HG03175 (cell line): ENCODE results near the gene IGF1R.

Experiments
- ATAC-seq: cut with Tn5 transposase; IDR thresholded peaks from one replicate; pipeline ENCODE4 v1.9.1; 2021; ENCODE audit warnings: mild to moderate bottlenecking, moderate library complexity; ENCODE audit not compliant: unreplicated experiment

The IGF1R gene

DNA sequence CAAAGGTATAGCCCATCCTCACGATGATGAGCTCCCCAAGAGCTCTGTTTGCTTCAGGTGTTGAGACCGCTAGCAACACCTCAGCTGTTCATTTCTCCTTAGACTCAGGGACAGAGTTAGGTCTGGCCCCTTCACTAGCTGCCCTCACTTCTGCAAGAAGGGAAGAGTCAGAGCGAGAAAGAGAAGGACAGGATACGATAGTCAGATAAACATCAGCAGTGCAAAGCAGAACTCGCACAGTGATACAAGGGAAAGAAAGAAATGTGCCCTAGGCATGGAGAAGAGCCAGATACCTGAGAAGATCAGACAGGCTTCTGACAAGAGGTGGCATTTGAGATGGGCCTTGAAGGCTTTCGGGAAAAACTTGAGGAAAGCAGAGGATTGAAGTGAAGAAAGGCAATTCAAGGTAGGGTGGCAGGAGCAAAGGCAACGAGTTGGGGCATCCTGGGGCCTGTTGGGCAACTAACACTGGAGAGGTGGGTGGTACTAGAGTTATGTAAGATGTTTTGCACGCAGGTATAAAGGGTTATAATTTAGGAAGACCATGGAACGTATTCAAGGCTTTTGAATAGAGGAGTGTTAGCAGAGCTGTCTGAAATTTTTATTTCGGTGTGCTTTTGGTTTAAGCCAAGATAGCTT lies 253.2 kb downstream of the IGF1R start:
- ATAC-seq = no peak

DNA sequence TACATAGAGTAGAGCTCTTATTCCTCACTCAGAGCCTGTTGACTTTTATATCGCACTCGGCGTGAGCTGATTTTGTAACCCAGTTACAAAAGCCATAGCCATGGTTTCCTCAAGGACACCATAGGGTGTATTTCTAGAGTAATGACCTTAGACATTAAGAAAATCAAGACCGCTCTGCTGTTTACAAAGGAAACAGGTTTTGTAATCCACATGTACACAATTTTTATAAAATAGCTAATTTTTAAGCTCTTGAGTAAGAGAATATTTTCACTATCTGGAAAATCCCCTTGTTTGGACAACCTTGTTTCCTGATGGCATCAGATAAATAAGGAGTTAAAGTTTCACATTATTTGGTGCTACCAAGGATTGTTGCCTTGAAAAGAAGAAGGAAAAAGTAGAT lies 254.6 kb downstream of the IGF1R start:
- ATAC-seq = no peak

DNA sequence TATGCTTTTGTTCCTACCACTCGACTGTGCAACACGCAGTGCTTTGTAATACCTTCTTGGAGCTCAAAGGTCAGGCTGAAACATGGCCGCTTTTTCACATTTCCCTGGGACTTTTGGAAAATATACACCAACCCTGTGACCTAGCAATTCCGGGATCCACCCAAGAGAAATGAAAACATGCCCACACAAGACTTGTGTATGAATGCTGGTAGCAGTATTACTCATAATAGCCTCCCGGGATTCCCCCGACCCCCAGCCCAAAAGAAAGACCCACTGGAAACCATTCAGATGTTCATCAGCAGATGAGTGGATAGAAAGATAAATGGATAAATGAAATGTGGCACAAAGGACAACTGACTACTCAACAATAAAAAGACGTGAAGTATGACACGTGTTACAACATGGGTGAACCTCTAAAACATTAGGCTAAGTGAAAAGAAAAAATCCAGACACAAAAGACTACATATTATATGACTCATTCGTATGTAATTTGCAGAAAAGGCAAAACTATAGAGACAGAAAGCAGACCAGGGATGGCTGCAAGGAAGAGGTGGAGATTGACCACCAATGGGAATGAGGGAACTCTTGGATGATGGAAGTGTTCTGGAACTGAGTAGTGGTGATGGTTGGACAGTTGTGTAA lies 255.2 kb downstream of the IGF1R start:
- no peak for ATAC-seq

DNA sequence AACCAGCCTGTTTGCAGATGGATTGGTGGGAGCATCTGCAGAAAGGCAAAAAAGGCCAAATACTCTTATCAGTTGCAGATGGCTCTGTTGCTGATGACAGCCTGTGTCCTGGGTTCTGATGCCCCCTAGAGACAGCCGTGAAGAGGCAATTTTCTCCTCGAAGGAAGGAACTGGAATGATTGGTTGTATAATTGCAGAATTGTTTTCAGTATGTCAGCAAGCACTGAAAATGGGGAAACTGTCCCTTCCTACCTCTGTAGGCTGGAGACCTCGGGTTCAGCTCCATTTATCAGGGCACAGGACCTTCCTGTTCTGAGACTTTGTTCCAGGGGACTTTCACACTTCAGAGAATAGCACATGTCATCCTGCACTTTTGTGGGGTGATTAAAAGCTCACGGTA lies 256.2 kb downstream of the IGF1R start:
- ATAC-seq = no peak

DNA sequence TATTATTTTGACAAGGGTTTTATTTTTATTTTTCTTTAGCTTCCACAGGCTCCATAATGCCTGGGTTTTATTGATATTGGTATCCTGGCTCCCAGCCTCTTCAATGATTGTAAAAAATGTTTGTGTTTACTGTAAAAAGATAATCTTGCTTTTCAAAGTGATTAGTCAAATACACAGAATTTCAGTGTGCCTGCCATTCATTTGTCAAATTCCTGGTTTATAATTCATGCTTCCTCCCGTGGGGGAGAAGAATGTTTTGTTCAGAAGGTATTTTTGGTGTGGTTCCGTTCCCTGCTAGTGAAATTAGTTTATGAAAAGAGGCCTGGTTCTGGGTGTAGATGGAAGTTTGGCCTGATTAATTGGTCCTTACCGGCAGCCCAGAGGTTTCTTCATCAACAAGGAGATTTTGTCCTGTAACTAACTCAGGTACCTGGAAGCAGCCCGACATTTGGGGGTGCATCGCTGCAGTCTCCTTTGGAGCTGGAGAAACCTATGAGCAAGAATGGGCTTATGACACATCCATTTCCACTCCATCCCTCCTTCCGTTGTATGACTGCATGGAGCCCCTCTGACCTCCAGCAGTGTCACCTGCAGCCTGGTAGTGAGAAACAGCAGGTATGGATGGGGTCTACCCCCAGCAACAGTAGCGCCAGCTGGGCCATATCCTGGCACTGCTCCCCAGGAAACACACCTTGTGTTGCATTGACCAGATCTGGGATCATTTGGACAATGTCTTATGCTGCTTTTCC lies 257.8 kb downstream of the IGF1R start:
- no peak for ATAC-seq

DNA sequence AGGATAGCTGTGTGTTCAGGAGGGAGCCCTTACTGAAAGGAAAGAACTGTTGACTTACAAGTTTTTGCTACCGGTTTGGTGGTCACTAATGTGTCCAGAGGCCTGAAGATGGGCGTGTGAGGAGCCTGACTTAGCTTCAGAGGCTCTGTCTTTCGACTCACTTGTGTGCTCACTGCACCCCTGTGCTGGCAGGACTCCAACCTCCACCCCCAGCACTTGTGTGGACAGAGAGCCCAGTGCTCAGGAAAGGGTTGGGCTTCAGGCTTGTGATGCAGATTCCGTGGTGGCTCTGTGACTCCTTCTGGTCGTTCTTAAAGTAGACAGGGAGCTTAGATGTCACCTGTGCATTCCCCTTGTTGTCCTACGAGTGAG lies 258.4 kb downstream of the IGF1R start:
- no peak for ATAC-seq

DNA sequence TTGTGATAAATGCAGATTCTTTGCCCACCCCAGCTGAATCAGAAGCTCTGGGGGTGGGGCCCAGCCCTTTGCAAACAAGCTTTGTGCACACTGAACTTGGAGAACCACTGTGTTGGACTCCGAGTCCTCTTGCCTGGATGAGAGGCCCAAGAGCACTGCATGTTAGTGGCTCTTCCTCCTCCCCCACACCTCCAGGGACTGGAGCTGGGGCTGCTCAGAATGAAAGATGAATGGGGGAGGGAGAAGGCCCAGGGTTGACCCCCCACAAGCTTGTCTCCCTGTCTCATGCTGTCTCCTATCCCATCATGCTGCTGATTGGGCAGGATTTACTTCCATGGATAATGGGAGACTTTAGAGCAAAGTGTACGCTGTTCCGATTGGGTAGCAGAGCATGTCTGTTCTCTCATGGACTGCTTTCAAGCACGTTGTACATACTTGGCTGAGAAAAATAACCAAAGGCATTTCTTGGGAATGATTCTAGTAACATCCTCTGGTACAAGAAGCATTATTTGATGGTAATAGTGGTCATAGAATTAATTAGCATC lies 259.7 kb downstream of the IGF1R start:
- no peak for ATAC-seq

DNA sequence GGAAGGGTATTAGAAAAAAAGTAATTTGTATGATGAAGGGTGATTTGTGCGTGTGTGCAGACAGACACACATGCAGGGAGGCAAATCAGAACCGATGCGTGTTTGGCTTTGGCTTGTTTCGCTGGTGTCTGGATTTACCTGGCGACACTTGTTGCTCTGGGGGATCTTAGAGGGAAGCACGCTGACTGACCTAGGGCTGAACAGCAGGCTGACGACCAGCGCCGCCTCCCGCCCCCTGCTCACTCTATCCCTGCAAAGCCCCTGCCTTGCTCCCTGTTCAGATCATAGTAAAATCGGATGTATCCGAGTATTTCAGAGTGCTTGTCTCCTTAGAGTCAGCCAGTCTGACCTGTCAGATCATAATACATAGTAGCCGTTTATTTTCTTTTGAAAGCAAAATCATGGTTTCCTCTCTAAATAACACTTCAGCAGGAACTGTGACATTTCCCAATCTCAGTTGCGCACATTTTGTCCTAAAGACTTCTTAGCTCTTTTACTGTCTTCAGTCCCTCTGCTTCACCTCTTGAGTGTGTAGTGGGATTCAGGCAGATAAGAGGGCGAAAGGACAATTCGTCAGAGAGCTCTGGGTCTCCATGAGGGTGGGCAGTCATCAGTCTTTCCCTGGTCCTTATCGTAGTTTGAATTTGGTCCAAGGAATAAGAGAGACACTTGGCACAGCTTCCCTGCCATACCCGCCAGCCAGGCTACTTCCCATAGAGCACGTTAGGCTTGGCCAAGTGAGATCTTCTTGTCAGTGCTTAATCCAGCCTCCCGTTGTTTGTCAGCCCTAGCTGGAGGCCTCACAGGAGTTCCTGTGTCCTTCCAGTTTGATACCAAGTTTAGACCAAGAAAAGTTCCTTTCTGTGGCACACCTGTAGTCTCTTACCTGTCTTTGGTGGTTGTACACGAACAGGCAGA lies 261.9 kb downstream of the IGF1R start:
- no peak for ATAC-seq

DNA sequence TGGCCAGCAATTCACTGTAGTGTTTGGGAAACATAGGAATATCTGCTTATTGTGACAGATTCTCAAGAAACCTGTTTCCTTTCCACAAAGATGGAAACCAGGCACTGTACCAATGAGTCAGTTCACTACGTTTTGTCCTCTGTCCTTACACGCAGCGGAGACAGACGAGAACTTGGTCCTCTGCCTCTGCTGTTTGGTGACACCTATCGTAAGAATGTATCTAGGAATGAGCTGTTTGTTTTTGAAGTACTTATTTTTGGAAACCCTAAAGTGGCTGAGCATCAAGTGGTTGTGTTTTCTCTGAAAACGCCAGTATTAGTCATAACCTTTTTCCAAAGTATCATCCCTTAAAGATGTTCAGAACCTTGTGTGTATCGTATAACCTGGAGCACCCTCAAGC lies 266.3 kb downstream of the IGF1R start:
- ATAC-seq = no peak

DNA sequence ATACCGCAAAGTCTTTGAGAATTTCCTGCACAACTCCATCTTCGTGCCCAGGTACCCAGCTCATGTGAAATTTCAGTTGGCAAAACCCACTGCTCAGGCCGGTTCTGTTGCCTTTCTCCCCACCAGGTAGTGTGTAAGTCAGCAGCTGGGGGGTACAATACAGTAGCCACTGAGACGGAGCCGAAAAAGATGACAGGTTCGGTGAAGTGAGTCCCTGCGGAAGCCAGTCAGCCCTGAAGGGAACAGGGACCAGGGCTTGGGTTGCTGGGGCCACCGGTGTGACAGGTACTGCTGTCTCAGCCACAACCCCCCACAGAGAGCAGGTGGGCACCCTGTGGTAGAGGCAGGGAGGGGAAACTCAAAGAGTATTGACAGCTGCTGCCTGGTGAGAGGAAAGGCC lies 268.5 kb downstream of the IGF1R start:
- ATAC-seq = no peak

DNA sequence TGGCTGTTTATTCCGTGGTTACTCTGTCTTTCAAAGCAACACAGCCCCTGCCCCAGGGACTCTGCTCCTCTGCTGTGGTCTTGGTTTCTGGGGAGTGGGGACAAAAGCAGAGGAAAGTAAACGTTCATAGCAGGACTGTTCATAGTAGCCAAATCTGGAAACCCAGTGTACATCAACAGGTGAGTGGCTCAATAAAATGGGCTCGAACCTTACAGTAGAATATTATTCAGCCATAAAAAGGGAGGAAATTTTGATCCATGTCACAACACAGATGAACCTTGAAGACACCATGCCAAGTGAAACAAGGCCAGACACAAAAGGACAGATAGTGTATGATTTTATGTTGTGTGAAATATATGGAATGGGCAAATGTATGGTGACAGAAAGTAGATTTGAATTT lies 269.1 kb downstream of the IGF1R start:
- no peak for ATAC-seq

DNA sequence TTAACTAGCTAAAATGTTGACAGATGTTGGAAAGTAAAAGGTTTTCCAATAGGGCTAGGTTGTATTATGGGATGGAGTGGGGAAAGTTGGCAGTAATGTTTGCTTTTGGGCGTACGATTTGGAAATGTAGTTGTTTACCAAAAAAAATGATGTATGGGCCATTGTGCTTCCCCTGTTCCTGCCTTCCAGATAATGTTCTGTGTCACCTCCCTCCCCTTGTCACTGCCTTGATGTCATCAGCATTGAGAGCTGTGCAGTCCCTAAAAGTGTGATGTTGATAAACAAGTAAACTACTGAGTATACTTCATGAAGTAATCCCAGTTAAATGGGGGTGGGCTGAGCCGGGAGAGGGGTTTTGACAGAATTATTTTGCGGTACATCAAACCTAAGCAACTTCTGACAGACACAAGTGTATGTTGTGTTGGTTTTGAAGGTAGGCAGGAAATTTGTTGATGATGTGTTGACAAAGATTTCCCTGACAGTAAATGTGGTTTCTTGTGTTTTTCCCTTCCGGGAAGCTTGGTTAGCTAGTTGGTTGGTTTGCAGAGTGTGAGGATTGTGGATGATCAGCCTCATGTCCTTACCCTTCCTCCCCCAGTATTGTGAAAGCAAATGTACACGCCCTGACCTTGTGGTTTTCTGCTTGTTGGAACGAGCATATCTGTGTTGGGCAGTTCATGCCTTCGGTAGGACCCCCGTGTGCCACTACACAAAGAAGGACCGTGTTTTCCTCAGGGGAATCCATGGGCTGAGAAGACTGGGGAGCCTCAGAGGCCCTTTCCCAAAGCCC lies 271.9 kb downstream of the IGF1R start:
- no peak for ATAC-seq

DNA sequence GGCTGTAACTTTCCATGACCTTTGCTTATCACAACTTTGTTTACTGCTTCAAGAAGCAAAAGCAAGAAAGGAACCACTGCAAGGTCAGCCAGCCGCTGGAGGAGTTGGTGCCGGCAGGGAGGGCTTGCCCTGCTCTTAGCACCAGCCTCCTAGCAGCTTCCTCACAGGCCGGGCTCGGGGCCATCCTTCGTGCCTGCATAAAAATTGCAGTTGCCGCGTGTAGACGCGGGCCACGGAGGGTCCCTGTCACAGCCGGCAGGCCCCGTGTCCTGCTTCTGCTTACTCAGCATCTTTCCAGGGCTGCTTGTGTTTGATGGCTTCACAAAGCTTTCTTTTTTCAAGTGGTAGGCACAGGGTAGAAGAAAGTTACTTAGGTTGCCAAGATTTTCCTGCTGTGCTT lies 274.8 kb downstream of the IGF1R start:
- ATAC-seq = no peak

DNA sequence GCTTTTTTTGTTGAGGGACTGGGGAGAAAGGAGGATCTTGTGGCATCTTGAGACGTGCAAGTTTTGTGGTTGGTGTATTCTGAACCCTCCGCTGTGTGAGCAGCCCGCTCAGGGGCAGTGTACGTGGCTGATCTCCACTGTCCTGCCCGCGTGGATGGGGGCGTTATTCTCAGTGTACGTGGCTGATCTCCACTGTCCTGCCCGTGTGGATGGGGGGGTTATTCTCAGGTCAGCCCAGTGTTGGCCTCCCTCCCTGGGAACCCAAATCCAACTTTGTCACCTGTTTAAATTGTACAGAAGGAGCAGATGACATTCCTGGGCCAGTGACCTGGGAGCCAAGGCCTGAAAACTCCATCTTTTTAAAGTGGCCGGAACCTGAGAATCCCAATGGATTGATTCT lies 275.2 kb downstream of the IGF1R start:
- ATAC-seq = no peak

DNA sequence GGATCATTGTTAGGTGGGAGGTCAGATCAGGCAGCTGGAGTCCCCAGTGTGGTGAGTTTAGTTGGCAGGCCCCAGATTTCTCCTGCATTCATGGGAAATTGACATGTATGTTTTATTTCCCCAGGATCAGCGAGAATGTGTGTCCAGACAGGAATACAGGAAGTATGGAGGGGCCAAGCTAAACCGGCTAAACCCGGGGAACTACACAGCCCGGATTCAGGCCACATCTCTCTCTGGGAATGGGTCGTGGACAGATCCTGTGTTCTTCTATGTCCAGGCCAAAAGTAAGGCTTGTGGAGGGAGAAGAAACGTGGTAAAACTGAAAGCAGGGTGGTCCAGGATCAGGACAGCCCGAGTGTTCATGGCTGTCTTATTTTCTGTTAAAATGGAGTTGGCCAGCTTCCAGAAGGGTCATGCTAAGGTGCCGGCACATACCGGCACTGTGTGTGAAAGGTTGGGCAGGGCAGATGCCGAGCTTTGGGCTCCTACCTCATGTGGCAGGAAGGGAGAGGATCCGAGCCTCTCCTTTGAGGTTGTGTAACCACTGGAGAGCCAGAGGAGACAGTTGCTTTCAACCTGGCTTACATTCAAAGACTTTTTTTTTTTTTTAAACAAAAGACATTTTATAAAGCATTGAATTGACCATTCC lies 276.2 kb downstream of the IGF1R start:
- no peak for ATAC-seq

DNA sequence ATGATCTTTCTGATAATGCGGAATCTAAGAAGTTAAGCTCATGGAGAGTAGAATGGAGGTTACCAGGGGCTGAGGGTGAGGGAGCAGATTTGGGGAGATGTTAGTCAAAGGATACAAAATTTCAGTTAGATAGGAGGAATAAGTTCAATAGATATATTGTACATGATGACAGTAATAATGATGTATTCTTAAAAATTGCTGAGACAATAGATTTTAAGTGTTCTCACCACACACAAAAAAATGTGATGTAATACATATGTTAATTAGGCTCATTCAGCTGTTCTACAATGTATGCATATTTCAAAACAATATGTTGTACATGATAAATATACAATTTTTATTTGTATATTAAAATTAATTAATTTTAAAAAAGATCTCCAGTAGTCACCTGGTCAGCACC lies 277.9 kb downstream of the IGF1R start:
- ATAC-seq = no peak

DNA sequence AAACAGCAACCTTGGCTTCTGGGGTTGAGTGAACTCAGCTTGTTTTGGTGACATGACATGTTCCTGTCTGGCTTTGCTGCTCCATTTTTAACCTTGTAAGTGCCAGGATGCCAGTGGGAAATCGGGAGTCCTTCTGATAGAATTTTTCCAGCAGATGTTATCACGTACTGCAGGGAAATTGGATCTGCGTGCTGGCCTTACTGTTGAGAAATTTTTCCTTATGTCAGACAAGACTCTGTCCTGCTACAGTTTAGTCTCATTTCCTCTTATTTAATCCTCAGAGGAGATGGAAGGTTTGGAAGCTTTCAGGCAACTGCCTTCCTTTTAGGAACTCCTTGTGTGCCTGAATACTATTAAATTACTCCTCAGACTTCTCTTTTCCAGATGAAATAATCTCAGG lies 278.7 kb downstream of the IGF1R start:
- no peak for ATAC-seq

DNA sequence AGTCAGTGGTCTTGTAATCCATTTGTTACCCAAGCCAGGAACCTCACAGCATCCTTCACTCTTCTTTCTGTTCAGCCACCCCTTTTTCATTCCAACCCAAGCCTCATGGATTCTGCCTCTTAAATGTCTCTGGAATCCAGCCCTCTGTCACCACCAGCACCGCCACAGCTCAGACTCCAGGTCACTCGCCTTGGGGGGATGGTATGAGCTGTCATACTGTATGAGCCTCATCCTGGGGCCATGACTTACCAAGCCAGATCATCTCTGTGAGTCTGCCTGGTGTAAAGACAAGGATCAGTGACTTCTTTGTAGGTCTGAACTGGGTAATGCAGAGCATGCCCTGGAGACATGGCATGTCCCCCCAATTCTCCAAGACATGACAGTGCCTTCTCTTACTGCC lies 279.7 kb downstream of the IGF1R start:
- no peak for ATAC-seq

DNA sequence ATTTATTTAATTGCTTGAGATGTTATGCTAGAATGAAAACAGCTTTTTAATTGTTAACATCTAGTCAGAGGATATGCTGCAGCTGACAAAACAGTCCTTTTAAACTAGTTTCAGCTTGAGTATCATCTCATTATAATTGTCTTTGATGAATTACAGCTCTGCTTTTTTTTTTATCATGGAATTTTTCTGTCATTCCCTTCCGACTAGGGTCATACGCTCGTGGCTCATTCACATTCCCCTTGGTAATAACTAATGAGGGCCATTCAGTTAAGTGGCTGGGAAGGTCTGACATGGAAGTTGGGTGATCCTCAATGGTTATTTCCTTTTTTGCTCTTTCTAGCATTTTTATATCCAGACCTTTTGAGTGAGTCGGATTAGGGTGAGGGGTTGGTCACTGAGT lies 282.2 kb downstream of the IGF1R start:
- ATAC-seq = no peak

DNA sequence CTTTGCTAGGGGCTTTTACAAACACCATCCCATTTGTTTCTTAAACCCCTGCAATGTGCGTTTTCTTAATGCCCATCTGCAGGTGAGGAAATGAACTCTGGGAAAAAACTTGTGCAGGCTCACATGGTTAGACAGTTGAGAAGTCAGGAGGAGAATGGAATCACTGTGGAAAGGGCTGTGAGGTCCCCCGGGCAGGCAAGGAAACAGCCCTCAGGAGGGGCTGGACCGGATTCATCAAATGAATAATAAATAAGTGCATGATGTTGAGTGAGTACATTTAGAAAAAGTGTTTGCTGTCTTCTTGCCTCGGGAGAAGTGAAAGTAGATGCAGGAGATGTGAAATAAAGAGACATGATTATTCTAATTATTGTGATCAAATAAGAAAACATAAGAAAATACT lies 282.7 kb downstream of the IGF1R start:
- ATAC-seq = no peak
